Measurements from ENCODE around the gene SP8. TPM values are rescaled to one million over a fixed set of nuclear protein-coding genes. Genes with fewer than 3 reads are reported as not detected.

SP8 gene
- total and polyA plus RNA-seq, 8 donors = not detected

DNA sequence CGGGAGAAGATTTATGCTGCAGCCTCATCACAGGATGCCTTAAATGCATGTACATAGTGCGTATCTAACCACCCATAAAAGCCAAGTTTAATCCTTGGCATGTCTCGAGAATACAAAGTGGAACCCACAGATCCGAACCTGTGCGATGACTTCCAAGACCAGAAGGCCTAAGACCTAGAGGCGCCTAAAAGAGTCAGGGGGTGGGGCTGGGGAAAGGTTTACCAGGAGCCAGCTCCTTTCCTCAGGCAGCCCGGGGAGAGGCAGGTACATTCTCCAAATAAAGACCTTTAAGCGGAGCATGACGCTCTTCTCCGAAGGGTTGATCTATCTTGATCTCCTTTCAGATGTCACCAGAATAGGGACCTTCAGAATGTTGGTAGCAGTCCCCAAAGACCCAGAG, 9.7 kb downstream of the SP8 start:
- no peaks in the 10 kb centered on the region for H3K9me3 ChIP-seq
- no peak overlapping the region for H3K27ac ChIP-seq
- TF ChIP-seq CTCF (IDR thresholded peaks at IDR 0.05) = no peak
- no peak for TF ChIP-seq POLR2A (IDR thresholded peaks at IDR 0.05)
- TF ChIP-seq POLR2AphosphoS5 (IDR thresholded peaks at IDR 0.05) = no peak
- TF ChIP-seq EP300 (IDR thresholded peaks at IDR 0.05) = no peak
- 20 to 33% (median 23%) methylated on average over 10 of the region's 10 CpGs for WGBS, 5 donors
- H3K36me3 ChIP-seq = no peaks in the 10 kb centered on the region
- no peak for DNase-seq
- peaks cover 24 to 100% (median 72%) of the 10 kb centered on the region in 3 donors for H3K27me3 ChIP-seq
- H3K4me1 ChIP-seq = peaks cover 10 to 16% (median 12%) of the 10 kb centered on the region in 4 donors
- no peak overlapping the region for H3K4me3 ChIP-seq
- intact Hi-C loops (cut with DNase I; ENCODE audit: low total_unique reads) = no loop called here

DNA sequence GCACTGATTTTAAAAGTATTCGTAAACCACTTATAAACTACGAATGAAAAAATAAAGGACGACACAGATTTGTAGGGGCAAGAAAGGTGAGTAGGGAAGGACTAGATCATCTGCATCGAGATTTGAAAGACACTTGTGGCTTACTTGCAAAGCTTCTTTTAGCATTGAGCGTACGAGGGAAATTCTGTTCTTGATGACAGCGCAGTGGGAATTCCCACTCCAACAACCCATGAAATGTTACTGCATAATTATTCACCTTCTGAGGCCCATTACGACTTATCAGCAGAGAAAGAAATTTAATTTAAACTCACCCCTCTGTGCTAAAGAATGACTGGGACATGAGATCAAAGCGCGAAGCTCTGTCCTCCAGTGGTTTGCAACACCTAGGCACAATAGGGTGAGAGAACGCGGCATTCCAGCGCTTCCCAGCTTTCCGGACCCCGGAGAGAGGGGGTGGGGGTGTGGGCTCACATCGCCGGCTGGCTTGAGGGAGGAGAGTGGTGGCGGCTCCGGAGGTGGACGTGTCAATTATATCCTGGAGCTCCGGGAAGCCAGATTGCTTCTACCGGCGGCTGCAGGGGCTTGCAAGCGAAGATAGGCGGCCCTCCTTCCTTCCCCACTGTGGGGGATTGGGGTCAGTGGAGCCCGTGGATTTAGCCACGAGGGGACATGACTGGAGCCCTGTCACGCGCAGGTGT, 10.3 kb downstream of the SP8 start:
- H3K4me1 ChIP-seq = peaks cover 10 to 16% (median 12%) of the 10 kb centered on the region in 4 donors
- no peaks in the 10 kb centered on the region for H3K9me3 ChIP-seq
- DNase-seq = no peak
- TF ChIP-seq CTCF (IDR thresholded peaks at IDR 0.05) (no peak), EP300 (IDR thresholded peaks at IDR 0.05) (no peak)
- intact Hi-C loops (cut with DNase I; ENCODE audit: low total_unique reads) = no loop called here
- no peak overlapping the region for H3K4me3 ChIP-seq
- peaks cover 21 to 96% (median 66%) of the 10 kb centered on the region in 3 donors for H3K27me3 ChIP-seq
- H3K36me3 ChIP-seq = no peaks in the 10 kb centered on the region
- no peak overlapping the region for H3K27ac ChIP-seq
- 12 to 20% (median 15%) methylated on average over 26 to 29 of the region's 29 CpGs for WGBS, 5 donors

- Histone ChIP-seq H3K27me3 (peaks cover 0 to 12% (median 0%) of the 10 kb centered on the region in 3 donors), H3K36me3 (no peaks in the 10 kb centered on the region), H3K9me3 (no peaks in the 10 kb centered on the region), H3K4me1 (no peaks in the 10 kb centered on the region), H3K27ac (no peak overlapping the region), H3K4me3 (no peak overlapping the region)
- WGBS, 5 donors = 86 to 97% (median 96%) methylated on average over 1 of the region's 1 CpG
- intact Hi-C loops (cut with DNase I; ENCODE audit: low total_unique reads) = no loop called here
- DNase-seq = no peak
- TF ChIP-seq EP300 (IDR thresholded peaks at IDR 0.05) (no peak), POLR2AphosphoS5 (IDR thresholded peaks at IDR 0.05) (no peak), POLR2A (IDR thresholded peaks at IDR 0.05) (no peak), CTCF (IDR thresholded peaks at IDR 0.05) (no peak)
These were observed 32.7 kb downstream of the SP8 start for GRCh38 chr7:20754001-20754400.

DNA sequence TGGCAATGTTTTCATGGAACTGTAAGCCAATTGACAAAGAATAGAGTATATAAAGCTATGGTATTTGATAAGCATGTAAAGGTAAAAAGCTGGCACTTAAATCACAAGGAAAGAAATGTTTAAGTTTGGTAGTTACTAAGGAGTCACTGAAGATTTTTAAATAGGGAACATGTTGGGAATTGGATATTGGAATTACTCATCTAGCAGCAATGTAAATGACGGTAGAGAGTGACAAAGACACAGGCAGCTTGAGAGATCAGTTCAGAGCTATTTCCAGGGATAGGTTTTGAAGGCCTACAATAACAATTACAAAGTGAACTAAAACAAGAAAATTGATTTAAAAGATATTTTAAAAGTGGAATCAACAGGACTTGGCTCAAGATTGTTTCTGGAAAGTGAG, 36.8 kb downstream of the SP8 start:
- TF ChIP-seq POLR2AphosphoS5 (IDR thresholded peaks at IDR 0.05) = no peak
- no peak for TF ChIP-seq CTCF (IDR thresholded peaks at IDR 0.05)
- TF ChIP-seq EP300 (IDR thresholded peaks at IDR 0.05) = no peak
- no peak for TF ChIP-seq POLR2A (IDR thresholded peaks at IDR 0.05)
- intact Hi-C loops (cut with DNase I; ENCODE audit: low total_unique reads) = no loop called here
- Histone ChIP-seq H3K36me3 (no peaks in the 10 kb centered on the region), H3K9me3 (no peaks in the 10 kb centered on the region), H3K4me3 (no peak overlapping the region), H3K27me3 (peaks cover 0 to 7% (median 0%) of the 10 kb centered on the region in 3 donors), H3K27ac (no peak overlapping the region), H3K4me1 (no peaks in the 10 kb centered on the region)
- 67 to 86% (median 81%) methylated on average over 1 of the region's 1 CpG for WGBS, 5 donors
- no peak for DNase-seq

Data from stomach (tissue), 9 donors.